Kidney epithelial cell (primary cell): ENCODE results near the gene ANKRD39. TPM values are rescaled to one million over a fixed set of nuclear protein-coding genes. Genes with fewer than 3 reads are reported as not detected.

Experiments
- DNase-seq: peaks from one replicate; pipeline ENCODE4 v3.0.0-alpha.2; 2010; ENCODE audit warnings: low read depth
- H3K27me3 ChIP-seq: 2 replicates; pipeline ENCODE4 v1.6.0; 2011; ENCODE audit warnings: low read length; ENCODE audit not compliant: control insufficient read depth, insufficient read depth
- H3K36me3 ChIP-seq: 2 replicates; pipeline ENCODE4 v1.5.1; 2011; ENCODE audit warnings: low read length; ENCODE audit not compliant: control insufficient read depth, insufficient read depth
- H3K4me3 ChIP-seq: 2 replicates; pipeline ENCODE4 v1.5.1; 2011; ENCODE audit warnings: low read depth, mild to moderate bottlenecking, control low read depth, low read length
- total RNA-seq: library from RNA; depleted of rRNA; stranded (reverse); fragments of >200 nt; gene quantifications from 2 replicates; pipeline ENCODE4 v1.2.3, GENCODE V29; 2015
- TF ChIP-seq, protein P1 (sequence below): IDR thresholded peaks from 2 replicates; pipeline ENCODE4 v1.5.1; 2011; ENCODE audit warnings: mild to moderate bottlenecking, moderate library complexity, low read length, control low read depth, inconsistent platforms; ENCODE audit not compliant: insufficient read depth, poor library complexity, severe bottlenecking

ANKRD39 gene
- total RNA-seq, 1 donor from 2014 or later = 27.3 TPM

DNA sequence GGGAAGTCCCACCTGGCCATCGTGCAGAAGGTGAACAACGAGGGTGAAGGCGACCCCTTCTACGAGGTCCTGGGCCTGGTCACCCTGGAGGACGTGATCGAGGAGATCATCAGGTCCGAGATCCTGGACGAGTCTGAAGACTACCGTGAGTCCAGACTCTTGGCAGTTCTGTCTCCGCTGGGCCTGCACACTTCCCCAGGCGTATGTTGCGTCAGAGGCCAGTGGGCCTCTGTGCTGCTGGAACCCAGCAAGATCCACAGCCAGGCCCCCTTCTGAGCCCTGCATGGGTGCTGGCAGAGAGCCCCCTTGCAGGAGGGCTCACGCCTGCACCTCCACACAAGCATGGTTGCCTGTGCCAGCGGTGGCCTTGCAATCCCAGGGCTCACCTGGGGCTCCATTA lies 32.8 kb downstream of the ANKRD39 start:
- TF ChIP-seq, protein P1, sequence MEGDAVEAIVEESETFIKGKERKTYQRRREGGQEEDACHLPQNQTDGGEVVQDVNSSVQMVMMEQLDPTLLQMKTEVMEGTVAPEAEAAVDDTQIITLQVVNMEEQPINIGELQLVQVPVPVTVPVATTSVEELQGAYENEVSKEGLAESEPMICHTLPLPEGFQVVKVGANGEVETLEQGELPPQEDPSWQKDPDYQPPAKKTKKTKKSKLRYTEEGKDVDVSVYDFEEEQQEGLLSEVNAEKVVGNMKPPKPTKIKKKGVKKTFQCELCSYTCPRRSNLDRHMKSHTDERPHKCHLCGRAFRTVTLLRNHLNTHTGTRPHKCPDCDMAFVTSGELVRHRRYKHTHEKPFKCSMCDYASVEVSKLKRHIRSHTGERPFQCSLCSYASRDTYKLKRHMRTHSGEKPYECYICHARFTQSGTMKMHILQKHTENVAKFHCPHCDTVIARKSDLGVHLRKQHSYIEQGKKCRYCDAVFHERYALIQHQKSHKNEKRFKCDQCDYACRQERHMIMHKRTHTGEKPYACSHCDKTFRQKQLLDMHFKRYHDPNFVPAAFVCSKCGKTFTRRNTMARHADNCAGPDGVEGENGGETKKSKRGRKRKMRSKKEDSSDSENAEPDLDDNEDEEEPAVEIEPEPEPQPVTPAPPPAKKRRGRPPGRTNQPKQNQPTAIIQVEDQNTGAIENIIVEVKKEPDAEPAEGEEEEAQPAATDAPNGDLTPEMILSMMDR = no peak
- no peak for DNase-seq
- Histone ChIP-seq H3K36me3 (peaks cover 1% of the 10 kb centered on the region), H3K4me3 (no peak overlapping the region), H3K27me3 (no peaks in the 10 kb centered on the region)

DNA sequence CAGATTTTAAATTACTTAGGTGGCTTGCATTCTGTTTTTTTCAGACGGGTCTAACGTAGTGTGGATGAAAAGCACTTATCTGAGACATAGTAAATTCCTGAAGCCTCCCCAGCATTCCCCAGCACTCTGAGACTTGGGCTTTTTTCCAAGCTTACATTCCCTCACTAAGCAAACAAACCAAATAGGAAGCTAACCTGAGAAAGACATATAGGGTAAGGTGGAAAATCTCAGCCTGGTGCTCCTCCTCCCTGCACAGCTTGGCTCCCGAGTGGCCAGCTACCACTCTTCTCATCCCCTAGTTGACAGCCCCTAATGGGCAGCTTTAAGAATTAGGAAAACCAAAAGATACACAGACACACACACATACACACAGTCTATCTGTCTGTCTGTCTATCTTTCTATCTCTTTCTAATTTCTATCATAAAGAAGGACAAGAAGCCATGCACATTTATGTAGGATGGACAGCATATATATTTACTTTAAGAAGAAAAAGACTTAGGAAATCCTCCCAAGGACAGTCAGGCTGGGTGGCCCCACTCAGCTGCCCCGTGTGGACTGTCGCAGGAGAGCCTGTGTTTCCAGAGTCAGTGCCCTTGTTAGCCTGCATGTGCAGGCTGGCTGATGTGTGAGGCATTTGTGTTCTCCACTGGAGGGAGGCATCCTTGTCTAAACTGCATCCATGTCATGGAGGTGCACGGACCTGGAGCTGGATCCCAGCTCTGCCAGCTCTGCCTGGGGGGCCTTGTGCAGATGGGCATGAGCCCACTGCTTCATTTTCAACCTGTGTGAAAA lies 33.5 kb downstream of the ANKRD39 start:
- TF ChIP-seq, protein P1 = no peak
- no peak for DNase-seq
- Histone ChIP-seq H3K4me3 (no peak overlapping the region), H3K36me3 (peaks cover 1% of the 10 kb centered on the region), H3K27me3 (no peaks in the 10 kb centered on the region)

GRCh38 chr2:96823198-96823597 lies 34.6 kb downstream of the ANKRD39 start:
- Histone ChIP-seq H3K4me3 (no peak overlapping the region), H3K27me3 (no peaks in the 10 kb centered on the region), H3K36me3 (peaks cover 1% of the 10 kb centered on the region)
- no peak for DNase-seq
- TF ChIP-seq, protein P1 = no peak

- no peak overlapping the region for H3K4me3 ChIP-seq
- TF ChIP-seq, protein P1 = no peak
- H3K36me3 ChIP-seq = no peaks in the 10 kb centered on the region
- H3K27me3 ChIP-seq = no peaks in the 10 kb centered on the region
- DNase-seq = no peak
Measured at GRCh38 chr2:96822786-96823185, 35.0 kb downstream of the ANKRD39 start.

DNA sequence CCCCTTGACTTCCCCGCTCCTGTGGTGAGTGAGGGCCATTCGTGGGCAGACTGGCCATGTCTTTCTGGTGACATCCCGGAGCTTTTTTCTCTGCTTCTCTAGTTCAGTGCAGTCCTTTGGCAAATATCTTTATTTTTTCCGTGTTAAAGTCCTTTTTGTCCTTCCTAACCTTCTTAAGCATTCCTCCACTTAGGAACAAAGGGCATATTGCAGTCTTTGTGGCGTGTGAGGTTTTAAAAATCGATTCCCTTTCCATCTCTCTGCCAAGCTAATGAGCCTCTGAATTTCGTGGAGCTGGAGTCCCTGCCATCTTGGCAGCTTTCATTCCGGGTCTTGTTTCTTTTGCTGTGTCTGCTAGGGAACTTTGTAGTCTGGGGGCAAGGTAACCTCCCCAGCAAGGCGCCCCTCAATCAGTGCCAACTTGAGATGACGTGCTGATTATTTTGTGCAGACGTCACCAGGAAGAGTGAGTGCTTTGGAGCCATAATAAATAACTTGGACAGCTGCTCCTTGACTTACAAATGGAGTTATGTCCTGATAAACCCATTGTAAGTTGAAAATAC lies 36.6 kb downstream of the ANKRD39 start:
- no peaks in the 10 kb centered on the region for H3K36me3 ChIP-seq
- TF ChIP-seq, protein P1 = no peak
- no peak for DNase-seq
- no peaks in the 10 kb centered on the region for H3K27me3 ChIP-seq
- H3K4me3 ChIP-seq = no peak overlapping the region
